NOMO-1 (cell line): ENCODE data around the gene NCKAP5.

Source experiments
- DNase-seq, 2 experiments: peaks; one replicate each; lab custom pipeline; 2025; ENCODE audit not compliant: unreplicated experiment in 2 of 2; lab: John Stamatoyannopoulos, UW

NCKAP5 gene

DNA sequence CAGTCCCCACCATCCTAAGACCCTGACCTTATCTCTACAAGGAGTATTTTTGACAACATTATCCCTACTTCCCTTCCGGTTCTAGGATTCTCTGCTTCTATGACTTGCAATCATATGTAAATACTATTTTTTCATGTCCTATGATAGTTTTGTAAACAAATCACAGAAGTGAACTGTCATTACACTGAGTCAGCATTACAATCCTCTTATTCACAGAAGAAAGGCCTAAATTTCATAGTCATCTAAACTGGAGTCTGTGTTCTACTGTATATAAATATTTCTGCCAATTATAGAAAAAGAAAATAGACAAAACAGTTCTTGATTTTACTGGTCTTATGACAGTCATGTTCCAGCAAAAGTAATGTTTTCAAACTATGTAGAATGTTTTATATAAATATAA is 265.1 kb downstream of the NCKAP5 start:
- DNase-seq = no peak

DNA sequence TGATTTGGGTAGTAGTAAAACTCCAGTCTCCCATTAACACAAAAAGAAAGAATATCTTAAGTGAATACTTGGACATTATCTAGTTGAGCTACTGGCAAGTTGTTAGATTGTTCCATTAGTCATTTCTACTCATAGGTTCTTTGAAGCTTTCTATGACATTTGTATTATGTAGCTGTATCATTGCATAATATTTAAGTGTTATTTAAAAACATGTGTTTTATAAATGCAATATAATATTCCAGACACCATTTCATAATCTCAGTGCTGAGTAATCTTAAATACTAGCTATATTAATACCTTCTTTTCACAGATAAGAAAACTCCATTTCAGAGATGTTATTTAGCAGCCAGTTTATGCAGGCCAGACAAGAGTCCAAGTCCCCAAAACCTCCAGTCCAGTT is 271.9 kb downstream of the NCKAP5 start:
- no peak for DNase-seq

DNA sequence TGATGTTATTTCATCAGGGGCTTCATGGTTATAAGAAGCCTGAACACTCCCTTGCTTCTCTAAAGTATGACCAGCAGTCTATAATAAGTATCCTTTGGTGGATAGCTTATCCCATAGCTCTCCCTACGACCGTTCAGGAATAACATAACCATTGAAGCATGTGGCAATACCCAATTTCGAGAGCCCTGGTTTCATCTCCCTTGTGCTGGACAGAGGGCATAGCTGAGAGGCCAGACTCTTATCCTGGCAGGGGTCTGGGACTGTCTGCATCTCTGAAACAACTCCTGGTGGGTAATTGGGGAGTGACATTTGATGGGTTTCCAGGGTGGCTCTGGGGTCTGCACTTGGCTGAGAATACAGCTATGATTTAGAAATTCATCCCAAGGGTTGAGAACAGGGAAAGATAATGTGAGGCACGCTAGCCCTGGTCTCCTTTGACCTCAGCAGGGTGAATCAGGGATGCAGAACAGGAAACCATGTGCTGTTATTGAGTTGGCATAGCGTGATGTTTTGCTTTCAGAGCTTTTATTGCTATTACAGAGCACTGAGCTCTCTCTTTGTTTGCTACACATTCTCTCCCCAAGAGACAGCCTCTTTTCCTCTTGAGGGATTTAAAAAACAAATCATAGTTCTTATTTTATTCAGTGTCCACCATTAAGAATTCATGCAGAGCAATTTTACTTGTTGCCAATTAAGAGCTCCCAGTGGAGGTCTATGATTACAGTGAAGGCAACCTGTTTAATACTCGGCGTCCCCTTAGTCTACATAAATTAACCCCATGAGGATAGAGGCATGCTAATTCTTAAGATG is 274.5 kb downstream of the NCKAP5 start:
- no peak for DNase-seq

DNA sequence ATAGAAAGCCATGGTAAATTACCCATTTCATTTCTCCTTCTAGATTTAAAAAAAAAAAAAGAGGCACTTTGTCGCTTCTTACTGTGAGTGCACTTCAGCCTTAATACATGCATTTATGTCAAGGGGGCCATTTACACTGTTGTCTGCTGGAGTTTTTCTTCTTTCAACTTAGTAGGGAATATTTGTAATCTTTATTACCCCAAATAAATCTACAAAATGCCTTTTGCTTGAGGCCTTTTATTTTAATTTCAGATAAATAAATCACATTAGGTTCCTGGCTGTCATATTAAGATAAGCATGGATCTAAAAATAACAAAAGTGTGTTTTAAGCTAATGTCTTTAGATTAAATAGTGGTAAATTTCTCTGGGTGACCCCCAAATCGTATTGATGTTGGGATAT is 276.0 kb downstream of the NCKAP5 start:
- DNase-seq = no peak

DNA sequence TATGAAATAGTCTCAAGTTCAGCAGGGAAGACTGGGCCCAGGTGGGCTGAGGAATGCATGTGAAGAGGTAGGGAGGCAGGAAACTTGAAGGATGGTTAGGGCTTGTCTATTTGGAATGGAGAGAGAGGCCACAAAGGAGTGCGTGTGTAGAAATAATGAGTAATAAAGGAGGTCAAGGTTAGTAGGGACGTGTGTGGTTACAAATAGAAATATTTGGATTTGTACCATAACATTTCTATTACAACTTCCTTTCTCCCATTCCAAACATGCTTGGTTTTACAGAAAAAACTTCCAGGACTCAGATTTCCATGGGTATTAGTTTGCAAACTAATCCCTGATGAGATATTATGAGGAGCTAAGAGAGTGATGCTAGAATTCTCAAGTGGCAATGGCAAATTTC is 280.6 kb downstream of the NCKAP5 start:
- no peak for DNase-seq

GRCh38 chr2:133286326-133286922 is 281.8 kb downstream of the NCKAP5 start:
- DNase-seq = no peak

GRCh38 chr2:133273031-133273430 is 295.2 kb downstream of the NCKAP5 start:
- DNase-seq = no peak

DNA sequence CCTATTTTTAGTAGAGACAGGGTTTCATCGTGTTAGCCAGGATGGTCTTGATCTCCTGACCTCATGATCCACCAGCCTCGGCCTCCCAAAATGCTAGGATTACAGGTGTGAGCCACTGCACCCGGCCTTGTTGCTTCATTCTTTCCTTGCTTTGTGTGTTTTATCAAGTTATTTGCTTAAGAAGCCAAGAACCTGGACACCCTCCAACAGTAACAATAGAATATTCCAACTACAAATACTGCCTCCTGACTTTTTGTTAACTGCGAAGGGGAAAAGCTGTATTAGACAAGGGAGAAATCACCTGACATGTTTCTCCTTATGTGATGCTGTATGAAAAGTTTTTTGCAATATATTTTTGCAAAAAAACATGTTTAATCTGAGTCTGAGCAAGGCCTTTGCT is 297.2 kb downstream of the NCKAP5 start:
- no peak for DNase-seq

GRCh38 chr2:133270550-133270949 is 297.7 kb downstream of the NCKAP5 start:
- no peak for DNase-seq

- no peak for DNase-seq
These were observed 301.2 kb downstream of the NCKAP5 start for GRCh38 chr2:133266926-133267590.

DNA sequence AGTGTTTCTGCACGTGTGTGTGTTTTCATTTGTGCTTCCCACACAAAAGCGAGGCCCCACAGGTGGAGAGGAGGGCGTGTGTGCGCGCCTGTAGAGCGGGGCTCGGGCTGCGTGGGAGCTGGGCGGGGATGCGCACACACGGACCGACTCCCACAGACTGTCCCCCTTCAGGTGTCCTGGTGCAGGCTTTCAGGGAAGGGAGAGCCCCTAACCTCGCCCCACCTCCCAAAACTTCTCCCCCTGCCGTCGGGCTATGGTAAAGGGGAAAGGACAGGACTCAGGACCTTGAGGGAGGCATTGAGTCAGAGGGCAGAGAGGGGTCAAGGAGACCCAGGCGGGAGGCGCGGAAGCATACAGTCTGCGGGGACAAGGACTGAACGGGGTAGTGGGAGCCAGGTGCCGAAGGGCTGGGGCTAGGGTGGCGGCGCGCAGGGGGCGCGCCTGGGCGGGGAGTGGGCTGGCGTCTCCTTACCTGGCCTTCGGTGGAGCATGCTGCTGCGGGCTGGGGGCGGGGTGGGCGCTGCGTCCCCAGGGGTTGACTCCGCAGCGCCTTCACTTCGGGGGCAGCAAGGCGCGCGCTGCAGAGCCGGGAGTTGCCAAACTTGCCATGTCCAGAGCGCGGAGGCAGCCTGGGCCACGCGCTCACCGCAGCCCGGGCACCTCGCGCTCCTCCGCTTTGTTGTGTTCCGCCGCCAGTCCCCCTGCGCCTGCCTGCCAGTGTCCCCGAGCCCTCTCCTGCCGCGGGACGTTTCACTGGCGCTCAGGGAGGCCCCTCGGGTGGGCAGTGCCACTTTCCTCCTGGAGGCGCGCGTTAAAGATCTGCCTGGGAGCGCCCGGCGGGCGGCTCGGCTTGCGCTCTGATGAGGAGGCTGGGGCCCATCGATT is 302.0 kb downstream of the NCKAP5 start:
- DNase-seq = no peak

GRCh38 chr2:133265432-133265949 is 302.8 kb downstream of the NCKAP5 start:
- no peak for DNase-seq

- no peak for DNase-seq
These were observed 303.3 kb downstream of the NCKAP5 start for GRCh38 chr2:133264989-133265401.

GRCh38 chr2:133262893-133263292 is 305.4 kb downstream of the NCKAP5 start:
- DNase-seq = no peak

DNA sequence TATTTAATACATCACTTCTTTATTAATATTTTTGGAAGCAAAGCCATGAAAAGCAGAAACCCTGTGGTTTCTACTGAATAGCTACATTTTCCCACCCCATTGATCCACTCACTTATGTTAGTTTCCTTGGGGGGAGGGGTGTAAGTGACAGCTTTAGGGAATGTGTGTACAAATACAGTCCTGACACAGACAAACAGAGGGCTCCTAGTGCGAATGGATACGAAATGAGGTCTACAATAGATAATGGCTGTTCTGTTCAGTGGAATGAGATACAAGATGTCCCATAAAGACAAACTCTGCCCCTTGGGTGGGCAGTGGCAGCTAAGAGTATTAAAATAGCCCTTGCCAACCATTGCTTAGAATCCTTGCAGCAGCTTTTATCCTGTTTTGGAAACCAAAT is 312.9 kb downstream of the NCKAP5 start:
- no peak for DNase-seq

GRCh38 chr2:133253793-133254192 is 314.5 kb downstream of the NCKAP5 start:
- DNase-seq = no peak

DNA sequence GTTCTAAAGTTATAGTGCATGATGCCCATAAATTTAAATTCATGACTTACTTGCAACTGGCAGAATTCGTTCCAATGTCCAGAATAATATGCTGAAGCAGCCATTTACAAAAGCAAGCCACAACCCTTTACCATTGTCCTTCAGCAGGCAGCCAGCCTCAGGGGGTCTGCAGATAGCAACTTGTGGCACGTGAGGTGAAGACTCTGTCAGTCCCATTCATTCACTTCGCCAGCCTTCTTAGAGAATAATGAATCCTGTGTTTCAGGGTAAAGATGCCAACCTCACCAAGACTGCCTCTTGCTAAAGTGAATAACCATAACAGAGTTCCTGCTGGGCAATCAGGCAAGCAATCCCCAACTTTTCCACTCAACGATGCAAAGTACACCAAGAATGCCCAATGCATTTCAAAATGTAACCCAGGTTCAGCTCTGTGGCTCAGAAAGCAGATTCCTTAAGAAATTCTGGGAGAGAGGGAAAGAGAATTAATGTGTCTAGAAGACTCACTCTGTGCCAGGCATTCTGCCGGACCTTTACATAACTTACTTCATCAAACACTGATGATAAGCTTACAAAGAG is 315.4 kb downstream of the NCKAP5 start:
- no peak for DNase-seq

DNA sequence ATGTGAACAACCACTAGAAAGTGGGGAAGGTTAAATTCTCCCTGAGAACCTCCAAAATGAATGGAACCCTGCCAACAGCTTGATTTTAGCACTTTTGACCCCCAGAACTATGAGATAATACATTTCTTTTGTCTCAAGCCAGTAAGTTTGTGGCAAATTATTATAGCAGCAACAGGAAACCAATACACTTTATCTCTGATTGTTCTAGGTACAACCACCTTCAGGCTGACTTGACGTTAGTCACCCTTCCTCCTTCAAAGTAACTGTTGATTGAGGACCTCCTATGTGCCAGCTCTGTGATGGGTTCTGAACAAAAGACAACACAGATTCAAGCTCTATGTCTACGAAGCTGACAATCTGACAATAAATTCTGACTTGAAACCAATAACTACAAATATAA is 318.9 kb downstream of the NCKAP5 start:
- no peak for DNase-seq

GRCh38 chr2:133248264-133248663 is 320.0 kb downstream of the NCKAP5 start:
- no peak for DNase-seq

DNA sequence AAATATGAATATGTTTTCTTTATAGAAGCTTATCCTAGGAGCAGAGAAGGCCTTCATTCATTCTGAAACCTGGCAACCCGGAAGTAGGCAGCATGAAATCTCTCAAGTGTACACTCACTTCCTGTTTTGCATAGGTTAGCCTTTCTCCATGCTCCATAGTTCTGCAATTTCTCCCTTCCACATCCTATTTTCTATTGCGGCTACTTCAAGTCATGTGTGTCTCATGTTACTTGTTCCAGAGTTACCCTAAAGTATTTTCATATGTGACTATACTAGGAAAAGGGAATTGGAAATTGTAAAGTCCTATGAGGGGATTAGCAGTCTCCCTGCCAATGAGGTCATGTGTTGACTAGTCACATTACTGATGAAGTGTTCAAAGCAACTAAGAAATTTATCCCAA is 320.6 kb downstream of the NCKAP5 start:
- peak in 1 of 2 experiments; percentile 61 for DNase-seq

DNA sequence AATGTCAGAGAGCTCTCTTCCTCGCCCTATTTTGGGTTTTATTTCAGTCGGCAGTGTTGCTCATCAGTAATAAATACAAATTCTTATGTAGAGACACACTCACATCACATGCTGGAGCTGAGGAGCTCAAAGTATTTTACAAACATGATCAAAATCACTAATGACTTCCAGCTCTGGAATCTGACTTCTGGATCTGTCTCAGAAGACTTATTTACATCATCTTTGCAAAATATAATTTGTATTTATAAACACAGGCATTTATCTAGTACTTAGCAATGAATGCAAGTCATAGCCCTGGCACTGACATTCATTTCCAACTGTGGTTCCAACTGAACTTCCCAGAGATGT is 327.1 kb downstream of the NCKAP5 start:
- no peak for DNase-seq
